NOMO-1 (cell line): ENCODE data around the gene PAQR7.

Source experiments
- DNase-seq, 2 experiments: peaks; one replicate each; lab custom pipeline; 2025; ENCODE audit not compliant: unreplicated experiment in 2 of 2; lab: John Stamatoyannopoulos, UW

Gene PAQR7

DNA sequence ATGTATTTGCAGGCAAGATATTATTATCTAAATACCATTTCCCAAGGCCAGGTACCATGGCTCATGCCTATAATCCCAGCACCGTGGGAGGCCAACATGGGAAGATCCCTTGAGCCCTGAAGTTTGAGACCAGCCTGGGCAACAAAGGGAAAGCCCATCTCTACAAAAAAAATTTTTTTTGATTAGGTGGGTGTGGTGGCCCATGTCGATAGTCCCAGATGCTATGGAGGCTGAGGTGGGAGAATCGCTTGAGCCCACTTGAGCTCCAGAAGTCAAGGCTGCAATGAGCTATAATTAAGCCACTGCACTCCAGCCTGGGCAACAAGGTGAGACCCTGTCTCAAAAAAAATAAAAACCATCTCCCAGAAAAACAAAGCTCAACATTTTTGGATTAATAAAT, 28.5 kb upstream of the PAQR7 start:
- no peak for DNase-seq

DNA sequence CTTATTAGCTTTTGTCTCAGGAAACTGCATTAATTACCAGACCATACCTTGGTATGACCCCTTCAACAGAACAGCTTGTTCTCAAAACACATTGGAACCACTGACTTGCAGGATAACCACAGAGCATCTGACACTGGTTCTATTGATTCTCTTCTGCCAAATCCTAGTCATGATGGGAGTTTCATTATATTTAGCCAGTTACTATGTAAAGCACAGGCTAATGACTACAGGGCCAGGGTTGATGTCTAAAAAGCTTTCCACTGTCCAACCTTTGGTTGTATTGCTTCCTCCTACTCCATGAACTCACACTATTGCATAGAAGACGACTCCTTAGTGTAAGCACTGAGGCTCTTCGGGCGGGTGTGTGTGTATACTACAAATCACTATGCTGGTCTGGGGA, 27.0 kb upstream of the PAQR7 start:
- no peak for DNase-seq

DNA sequence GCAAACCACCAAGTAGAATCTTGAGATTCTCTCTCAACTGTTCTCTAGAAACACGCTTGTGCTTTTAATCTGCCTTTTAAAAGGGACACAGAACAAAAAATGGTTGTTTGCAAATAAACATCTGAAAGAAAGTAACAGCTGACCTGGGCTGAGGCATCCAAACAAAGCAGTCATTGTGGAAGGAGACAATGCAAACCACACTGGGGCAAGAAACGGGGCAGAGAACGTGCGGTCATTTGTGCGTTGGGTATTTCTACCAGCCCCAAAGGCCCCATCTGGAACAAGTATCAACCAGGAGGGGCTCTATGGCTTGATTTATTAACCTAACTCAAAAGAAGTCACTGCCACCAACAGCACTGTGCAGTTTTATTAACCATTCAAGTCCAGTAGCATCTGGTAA, 24.7 kb upstream of the PAQR7 start:
- no peak for DNase-seq

DNA sequence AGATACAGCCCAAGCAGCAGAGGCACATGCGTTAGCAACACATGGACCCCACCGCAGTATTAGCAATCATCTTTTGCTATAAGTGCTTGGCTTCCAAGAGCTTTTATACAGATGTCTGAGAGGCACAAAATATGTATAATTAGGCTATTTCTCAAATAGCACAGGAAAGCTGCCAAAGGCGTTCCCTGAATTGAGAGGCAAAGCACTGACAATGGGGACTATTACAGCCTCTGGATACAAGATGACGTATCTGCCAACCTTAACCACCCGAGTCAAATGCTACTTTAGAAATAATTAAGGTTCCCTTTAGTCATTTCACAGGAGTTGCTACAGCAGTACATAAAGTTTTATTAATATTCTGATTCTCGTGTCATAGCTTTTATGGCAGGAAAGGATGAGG, 24.3 kb upstream of the PAQR7 start:
- DNase-seq, result no peak

DNA sequence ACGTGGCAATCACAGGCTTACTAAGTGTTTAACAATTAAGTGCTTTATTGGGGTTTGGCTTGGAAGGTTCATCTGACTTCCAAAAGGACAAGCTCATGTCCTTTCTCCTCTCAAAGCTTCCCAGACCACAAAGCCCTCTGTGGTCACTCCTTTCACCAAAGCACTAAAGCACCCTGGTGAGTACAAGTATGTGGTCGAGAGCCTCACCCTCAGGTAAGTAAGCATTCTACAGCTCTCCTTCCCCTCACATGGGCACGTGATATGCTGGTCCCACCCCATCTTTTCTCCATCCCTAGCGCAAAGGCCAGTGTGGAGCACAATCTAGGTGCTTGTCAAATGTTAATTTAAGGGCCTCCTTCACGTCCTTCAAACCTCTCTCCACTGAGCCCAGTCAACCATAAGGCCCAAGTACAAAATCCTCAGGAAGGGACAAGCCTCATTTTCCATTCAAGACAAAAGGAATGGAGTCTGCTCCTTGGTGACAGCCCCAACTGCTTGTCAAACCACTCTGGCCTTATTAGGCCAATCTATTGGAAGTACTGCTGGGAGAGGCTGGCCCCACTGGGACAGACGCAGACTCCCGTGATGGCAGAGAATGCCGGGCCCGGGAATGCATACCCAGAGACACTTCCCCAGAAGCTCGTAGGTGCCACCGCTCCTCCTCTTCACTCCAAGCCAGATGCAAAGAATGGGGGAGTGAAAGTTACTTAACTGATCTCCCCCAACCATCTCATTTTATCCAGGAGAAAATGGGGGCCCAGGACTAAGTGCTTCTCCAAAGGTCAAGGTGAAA, 22.9 kb upstream of the PAQR7 start:
- no peak for DNase-seq

DNA sequence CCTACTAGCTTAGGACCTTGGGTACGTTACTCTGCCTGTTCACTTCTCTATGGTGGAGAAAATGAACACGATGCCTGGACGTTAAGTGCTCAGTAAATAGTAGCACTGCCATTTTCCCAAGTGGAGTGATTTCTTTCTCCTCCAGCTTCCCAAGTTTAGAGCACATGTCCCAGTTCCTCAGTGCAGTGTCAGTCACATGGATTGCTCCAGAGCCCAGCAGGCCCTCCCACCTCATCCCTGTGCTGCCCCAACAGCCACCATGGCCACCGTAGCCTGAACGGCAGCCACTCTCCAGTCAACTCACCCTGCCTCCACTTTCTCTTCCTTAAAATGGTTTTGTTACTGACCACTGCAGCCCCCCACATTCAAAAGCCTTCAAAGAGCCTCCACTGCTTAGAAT, 22.2 kb upstream of the PAQR7 start:
- DNase-seq, result no peak

DNA sequence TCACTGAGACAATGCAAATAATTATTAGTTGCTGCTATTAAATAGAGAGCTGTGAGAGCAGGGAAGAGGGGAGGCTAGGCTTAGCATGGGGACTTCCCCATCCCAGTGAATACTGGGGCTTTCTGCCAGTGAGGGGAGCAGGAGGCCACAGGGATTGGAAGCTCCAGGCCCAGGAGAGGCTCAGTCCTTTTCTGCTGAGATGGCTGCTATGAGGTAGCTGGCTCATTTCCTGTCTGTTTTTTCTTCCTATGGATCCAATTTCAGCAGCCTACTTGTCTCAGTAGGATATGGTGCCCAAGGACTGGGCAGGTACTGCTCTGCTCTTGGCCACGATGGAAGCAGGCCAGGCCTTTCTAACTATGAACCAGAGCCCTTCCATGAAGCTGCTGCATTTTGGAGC, 20.8 kb upstream of the PAQR7 start:
- DNase-seq, result no peak

DNA sequence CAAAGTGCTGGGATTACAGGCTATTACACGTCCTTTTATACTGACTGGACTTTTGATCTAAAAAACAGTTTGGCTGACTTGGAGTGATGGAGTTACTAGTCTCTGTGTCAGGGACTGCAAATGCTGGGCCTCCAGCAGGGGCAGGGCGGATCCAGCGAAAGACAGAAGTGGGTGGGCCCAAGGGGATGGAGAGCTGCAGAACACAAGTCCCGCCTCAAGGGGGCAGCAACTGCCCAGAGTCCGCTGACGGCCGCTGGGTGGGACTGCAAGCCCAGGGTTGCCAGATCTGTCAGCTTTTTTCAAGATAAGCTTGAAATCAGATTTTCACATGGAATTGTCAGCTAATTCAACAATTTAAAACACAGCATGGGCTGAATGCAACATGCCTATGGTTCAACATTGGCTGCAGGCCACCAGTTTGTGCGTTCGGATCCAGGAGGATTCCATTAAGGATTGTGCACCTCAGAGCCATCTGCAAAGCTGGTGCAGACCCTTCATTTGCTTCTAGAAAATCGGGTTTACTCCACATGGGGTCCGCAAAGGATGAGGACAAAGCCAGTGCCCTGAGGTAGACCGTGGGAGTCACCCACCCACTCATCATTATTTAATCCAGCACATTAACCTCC, 20.0 kb upstream of the PAQR7 start:
- DNase-seq, result peak; percentile 89 to 90

DNA sequence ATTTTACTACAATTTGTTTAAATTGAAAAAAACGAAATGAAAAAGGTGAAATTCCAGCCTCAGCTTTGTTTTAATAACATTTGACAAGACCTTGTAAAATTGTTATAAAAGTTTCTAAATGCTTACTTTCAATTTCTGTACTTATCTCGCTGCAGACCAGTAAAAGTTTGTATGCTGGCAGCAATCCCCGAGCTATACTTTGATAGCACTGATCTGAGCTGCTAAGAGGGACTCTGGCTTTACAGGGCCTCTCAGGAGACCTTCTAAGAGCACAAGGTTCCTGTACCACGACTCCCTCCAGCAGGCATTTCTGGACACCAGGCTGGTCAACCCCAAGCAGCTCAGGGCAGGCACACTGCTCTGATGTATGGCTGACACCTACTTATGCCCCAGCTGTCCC, 17.6 kb upstream of the PAQR7 start:
- no peak for DNase-seq

DNA sequence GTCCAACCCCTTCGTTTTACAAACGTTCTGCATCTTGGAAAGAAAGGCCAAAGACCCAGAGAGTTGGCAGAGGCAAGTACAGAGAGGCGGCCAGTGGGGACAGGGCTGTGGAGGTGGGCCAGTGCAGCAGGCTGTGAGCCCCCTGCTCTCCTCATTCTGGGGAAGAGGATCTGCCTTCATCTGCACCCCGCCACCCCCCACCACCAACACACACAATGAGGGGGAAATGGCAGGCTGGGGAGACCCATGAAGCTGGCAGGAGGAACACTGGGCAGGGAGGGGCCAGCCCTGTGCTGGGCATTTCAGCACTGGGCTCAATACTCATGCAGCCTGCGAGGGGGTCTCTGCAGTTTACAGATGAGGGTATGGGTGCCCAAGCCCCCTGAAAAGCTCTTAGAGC, 16.1 kb upstream of the PAQR7 start:
- DNase-seq, result no peak

DNA sequence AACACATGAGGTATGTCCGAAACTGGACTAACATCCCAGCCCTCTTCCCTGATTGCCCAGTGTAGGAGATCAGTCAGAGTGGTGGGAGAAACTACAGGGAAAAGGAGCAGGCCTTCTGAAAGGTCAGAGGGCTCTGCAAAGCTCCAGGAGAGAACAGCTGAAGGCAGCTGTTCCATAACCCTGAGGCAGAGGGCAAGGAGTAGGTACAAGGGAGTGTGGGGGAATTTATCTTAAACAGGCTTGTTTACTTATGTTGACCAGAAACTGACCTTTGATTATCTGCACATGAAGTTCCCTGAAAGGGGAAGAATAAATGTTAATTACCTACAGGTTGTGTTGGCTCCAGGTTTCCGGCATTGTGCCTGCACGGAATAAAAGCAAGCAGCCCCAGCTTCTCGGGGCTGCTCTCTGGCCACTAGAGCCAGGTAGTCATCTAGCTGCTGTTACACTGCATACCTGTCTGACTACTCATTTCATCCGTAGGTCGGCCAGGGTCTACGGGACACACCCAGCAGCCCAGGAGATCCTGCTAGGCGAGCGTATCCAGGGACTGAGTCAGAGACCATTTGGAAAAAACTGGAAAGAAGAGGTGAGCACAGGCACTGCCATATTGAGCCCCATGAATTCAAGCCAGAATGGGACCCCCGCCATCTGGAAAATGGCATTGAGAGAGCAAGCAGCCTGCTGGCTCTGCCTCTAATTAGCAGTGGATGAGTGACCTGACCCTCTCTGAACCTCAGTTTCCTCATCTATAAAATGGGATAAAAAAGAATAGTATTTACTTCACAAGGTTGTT, 14.9 kb upstream of the PAQR7 start:
- DNase-seq, result no peak

DNA sequence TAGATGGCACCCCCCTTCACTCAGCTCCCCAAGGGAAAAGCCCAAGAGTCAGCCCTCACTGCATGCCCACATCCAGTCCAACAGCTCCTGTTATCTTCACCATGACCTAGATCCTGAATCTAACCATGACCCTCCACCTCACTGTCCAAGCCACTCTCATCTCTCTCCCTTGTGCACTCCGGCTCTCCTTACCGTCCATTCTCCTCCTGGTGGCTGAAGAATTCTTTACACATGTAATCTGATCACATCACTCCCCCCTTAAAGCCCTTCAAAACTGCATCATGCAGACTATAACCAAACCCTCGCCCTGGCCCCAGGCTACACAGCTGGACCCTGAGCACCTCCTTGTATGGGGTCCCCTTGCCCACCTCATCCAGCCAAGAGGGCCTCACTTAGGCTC, 14.0 kb upstream of the PAQR7 start:
- DNase-seq, result no peak

DNA sequence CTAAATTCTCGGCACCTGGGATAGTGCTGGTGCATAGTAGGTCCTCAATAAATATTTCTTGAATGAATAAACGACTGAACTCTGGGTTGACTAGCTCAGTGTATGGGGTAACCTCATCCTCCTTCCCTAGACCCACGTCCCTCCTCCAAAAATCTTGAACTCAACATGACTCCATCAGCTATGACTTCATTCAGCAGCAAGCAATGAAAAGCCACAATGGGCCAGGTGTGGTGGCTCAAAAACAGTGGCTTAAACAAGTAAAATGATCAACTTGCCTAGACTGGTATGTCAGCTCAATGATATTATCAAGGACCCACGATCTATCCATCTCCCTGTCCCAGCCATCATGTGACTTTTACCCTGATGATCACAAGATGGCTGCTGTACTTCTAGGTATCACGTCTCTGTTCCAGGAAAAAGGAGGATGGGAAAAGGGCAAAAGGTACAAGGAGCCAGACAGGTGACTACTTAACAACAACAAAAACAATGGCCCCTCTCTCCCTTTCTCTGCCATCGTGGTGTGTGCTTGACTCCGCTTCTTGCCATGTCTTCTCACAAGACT, 13.0 kb upstream of the PAQR7 start:
- no peak for DNase-seq

DNA sequence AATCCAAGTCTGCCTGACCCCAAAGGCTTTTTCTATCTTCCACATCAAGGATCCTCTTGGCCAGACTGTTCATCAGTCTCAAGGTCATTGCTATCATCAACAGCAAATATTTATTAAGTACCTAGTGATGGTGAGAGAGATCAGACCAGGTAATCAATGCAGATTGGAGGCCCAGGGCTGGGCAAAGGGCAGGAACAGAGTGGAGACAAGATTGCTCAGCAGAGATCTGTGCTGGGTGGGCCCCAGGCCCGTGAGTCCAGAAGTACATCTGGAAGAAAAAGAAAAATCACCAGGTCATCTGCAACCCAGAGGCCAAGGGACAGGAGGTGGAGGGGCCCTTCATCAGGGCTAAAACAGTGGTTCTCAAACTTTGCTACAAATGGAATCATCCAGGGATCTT, 10.1 kb upstream of the PAQR7 start:
- no peak for DNase-seq

DNA sequence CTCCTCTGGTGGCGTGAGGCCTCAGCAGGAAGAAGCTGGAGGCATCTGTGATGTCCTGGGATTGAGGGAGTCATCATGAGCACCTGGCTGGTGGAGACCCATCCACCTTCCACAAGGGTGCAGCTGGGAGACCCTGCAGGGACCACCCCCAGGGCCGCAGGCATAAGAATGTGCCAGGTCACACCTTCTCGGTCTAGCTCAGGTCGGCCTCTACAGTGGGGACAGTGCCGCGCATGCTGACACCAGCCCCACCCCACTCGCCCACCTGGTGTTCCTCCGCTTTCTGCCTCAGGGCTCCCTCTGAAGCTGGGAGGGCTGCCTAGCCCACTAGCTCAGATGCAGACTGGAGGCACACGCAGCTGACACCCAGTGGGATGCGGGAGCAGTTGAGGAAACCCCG, 5.8 kb upstream of the PAQR7 start:
- no peak for DNase-seq

DNA sequence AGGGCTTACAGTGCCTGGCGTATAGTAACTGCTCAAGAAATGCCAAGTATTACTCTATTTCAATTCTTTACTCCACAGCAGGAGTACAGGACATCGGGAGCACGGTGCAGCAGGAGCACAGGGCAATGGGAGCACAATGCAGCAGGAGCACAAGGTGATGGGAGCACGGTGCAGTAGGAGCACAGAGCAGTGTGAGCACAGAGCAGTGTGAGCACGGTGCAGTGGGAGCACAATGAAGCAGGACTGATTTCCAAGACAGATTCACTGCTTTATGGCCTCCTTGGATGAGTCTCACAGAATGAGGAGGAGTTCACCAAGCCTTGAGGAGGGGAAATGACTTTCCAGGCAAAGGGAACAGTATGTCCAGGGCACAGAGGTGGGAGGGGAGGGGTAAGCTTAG, 5.0 kb upstream of the PAQR7 start:
- no peak for DNase-seq

DNA sequence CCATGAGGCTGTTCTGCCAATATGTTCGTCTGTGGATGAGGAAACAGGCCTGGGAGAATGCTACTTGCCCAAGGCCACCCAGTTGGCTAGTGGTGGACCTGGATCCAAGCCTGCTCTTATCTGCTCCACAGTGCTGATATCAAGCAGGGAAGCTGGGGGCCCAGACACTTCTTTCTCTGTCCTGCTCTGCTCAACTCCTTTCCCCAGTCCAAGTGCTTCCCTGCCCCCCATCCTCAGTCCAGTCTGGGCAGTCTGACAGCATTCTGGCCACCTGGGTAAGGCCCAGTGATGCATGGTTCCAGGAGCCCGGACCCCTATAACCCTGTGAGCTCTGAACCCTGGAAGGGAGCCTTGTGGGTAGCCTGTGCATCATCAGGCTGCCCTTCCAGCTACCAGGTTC, 4.2 kb upstream of the PAQR7 start:
- DNase-seq, result no peak

DNA sequence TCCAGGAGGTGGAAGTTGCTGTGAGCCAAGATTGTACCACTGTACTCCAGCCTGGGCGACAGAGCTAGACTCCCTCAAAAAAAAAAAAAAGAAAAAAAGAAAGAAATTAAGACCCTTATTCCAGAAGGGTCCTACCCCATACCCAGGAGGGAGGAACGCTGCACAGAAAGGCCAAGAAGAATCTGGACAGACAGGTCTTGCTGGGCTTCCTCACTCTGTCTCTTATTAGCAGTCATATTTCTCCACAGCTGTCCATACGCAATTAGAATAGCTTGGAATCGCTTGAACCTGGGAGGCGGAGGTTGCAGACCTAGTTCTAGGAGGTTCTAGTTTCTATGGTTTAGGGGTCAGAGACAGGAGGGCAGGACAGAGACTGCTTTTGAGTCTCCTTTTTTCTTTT, 3.2 kb upstream of the PAQR7 start:
- DNase-seq, result no peak

DNA sequence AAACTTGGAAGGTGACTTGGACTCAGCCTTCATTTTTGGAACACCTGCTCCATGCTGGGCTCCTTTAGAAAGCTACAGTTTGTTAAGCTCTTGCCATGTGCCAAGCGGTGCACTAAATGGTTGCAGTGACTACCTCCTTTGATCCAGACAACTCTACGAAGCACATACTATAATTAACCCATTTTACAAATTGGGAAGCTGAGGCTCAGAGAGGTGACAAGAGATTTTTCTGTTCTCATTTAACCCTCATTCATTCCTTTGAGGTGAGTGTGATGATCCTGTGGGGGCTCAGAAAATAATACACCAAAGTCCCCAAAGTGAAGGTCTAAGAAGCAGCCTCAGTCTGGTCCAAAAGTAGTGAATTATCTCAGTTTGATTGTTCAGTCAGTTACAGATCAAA, 1.6 kb upstream of the PAQR7 start:
- DNase-seq, result no peak

DNA sequence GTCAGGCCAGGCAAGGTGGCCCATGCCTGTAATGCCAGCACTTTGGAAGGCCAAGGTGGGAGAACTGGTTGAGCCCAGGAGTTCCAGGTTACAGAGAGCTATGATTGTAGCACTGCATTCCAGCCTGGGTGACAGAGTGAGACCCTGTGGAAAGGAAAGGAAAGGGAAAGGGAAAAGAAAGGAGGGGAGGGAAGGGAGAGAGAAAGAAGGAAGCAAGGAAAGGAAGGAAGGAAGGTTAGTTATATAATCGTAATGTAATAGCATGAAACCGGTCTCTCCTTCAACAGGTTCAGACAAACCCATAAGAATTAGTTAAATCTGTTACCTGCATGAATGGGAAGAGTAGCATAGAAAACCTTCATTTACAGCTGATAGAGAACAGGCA, 1.2 kb upstream of the PAQR7 start:
- no peak for DNase-seq

DNA sequence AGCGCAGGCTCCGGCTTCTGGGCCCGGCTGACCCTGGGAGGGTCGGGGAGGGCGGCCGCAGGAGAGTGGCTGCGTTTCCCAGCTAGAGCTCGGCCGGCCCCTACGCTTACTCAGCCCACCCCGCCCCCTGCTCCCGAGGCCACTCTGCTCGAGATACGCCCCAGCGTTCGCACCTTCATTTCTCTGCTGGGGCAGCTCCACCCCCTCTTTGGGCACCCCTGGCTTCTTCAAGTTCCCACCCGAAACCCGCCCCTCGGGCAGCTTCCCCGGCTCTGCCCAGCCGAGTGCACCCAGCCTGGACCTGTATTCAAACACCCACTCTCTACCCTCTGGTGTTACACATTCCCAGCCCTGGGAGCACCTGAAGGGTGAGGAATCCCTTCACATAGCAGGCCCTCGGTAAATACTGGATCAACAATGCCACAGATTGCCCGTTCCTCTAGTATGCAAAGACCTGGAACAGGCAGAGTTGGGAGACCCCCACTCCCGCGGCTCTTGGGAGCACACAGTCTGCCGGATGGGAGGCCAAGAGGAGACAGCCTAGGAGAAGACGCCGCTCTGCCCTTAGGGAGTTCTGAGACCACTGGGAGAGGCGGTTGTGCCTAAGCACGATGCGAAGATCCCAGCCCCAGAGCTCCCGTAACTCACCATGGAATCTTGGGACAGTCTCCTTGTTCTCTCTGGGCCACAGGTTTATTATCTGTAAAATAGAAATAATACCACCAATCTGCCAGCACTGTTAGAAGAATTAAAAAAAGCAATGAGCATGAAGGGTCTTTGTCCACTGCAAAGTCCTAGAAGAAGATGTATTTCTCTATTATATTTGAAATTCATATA, 566 bp upstream of the PAQR7 start:
- no peak for DNase-seq
